Spleen (tissue), 11 donors: ENCODE measurements around the gene HMGB3. TPM values are rescaled to one million over a fixed set of nuclear protein-coding genes. Genes with fewer than 3 reads are reported as not detected.

Experiments used
- DNase-seq: peaks from one replicate; pipeline ENCODE4 v3.0.0-alpha.2; 2020
- H3K27ac ChIP-seq, 8 donors: fragments of 200-600 bp; sonication (generic) in 7 of 8; 1 replicate in 4 of 8; 2 replicates in 4 of 8; pipeline versions ENCODE4 v1.5.0 to v1.8.0; 2016 to 2021; ENCODE audit warnings: inconsistent platforms in 4 of 8, mild to moderate bottlenecking in 4 of 8, moderate library complexity in 1 of 8
- H3K27me3 ChIP-seq, 7 donors: fragments of 200-600 bp; sonication (generic) in 6 of 7; replicated peaks in 1 of 7; 1 replicate in 4 of 7; 2 replicates in 3 of 7; pipeline versions ENCODE4 v1.5.0 to v1.8.0; 2016 to 2021; ENCODE audit warnings: inconsistent platforms in 3 of 7, mild to moderate bottlenecking in 1 of 7
- H3K36me3 ChIP-seq, 6 donors: fragments of 200-600 bp; sonication (generic) in 5 of 6; 1 replicate in 4 of 6; 2 replicates in 2 of 6; pipeline versions ENCODE4 v1.5.0 to v1.8.0; 2016 to 2021; ENCODE audit warnings: inconsistent platforms in 2 of 6
- H3K4me1 ChIP-seq, 6 donors: fragments of 200-600 bp; sonication (generic) in 5 of 6; 1 replicate in 3 of 6; 2 replicates in 3 of 6; pipeline versions ENCODE4 v1.5.0 to v1.8.0; 2016 to 2021; ENCODE audit warnings: inconsistent platforms in 3 of 6
- H3K4me3 ChIP-seq, 8 donors: fragments of 200-600 bp; sonication (generic) in 7 of 8; 1 replicate in 4 of 8; 2 replicates in 4 of 8; pipeline versions ENCODE4 v1.5.0 to v1.8.0; 2016 to 2021; ENCODE audit warnings: inconsistent platforms in 4 of 8, mild to moderate bottlenecking in 4 of 8, moderate library complexity in 2 of 8
- H3K9me3 ChIP-seq, 8 donors: fragments of 200-600 bp; sonication (generic) in 7 of 8; 1 replicate in 4 of 8; 2 replicates in 4 of 8; pipeline versions ENCODE4 v1.5.0 to v1.8.0; 2016 to 2021; ENCODE audit warnings: inconsistent platforms in 4 of 8
- POLR2A ChIP-seq, 3 donors: fragments of 450-650 bp; IDR thresholded peaks; one replicate each; pipeline ENCODE4 v1.5.1; 2017; ENCODE audit warnings: antibody characterized with exemption in 3 of 3, mild to moderate bottlenecking in 1 of 3
- POLR2AphosphoS5 ChIP-seq, 3 donors: sonication (generic); formaldehyde crosslinking; IDR thresholded peaks; one replicate each; pipeline ENCODE4 v1.5.1; 2017; ENCODE audit warnings: antibody characterized with exemption in 3 of 3
- WGBS, 5 donors: extraction: QIAGEN DNeasy Blood & Tissue Kit in 3 of 5; methylation state at CpG; one replicate each; pipeline versions ENCODE4 v1.1.5 to v1.1.7; 2013 to 2018; 5-methylcytosine and 5-hydroxymethylcytosine counted together
- intact Hi-C: fragments of 100-400 bp; cut with DNase I; formaldehyde crosslinking; loops from one replicate; pipeline ENCODE4 v1.15.0; 2023; ENCODE audit warnings: low total_unique reads
- polyA plus RNA-seq, 3 donors: library from polyadenylated mRNA; stranded (reverse); fragments of 200-250 nt; gene quantifications; one replicate each; pipeline ENCODE4 v1.2.1, GENCODE V29; 2013
- total RNA-seq, 7 donors: library from RNA; depleted of rRNA in 3 of 7; stranded (reverse); fragments of >200 nt in 3 of 7; fragmentation: NEBNext Ultra II Directional in 4 of 7; extraction: Animal tissue kit (Norgen Biotek cat#: 25700) in 4 of 7; gene quantifications; one replicate each; pipeline versions ENCODE4 v1.1.0 to v1.2.1, GENCODE V29; 2016 to 2021
- TF ChIP-seq, protein P1 (sequence below), 11 experiments: fragments of 200-600 bp in 7 of 11; fragments of 450-650 bp in 4 of 11; sonication (generic) in 4 of 11; IDR thresholded peaks in 8 of 11; conservative IDR thresholded peaks in 3 of 11; 1 replicate in 7 of 11; 2 replicates in 4 of 11; pipeline versions ENCODE4 v1.4.0 to v1.8.0; 2016 to 2021; ENCODE audit warnings: antibody characterized with exemption in 11 of 11, inconsistent platforms in 4 of 11, mild to moderate bottlenecking in 1 of 11
- donor health status: healthy with polysubstance abuse.
- donor health status: DM: no; HTN: no; CAD: no; lungs with moderate emphysema.
- donor health status: DM: no; HTN: no; CAD: no.
- donor health status: Bipolar disorder and iron deficiency.
- donor health status: healthy.
- donor health status: DM: no; HTN: no; CAD: no.
- donor health status: DM: yes; HTN: yes; CAD: no.

HMGB3 gene
- total and polyA plus RNA-seq, 10 donors: 5.0 to 27.3 (median 10.1) TPM

DNA sequence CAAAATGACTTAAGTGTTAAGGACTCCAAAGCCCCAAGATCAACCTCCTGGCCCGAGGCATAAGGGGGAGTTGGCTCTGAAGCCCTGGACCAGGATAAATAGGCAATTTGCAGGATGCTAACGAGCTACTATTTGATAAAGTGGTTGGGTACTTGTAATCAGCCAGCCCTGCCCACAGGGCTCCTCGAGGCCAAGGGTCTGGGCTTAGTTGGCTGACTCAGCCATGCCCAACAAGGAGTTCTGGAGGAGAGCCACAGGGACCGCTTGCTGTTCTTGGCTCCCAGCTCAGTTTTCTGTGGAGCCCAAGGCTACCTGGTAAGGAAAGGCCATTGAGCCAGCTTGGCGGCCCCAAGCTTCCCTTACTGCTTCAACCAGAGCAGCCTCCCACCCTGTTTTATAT, 7.8 kb downstream of the HMGB3 start:
- no peaks in the 10 kb centered on the region for H3K4me1 ChIP-seq
- 57 to 88% (median 74%) methylated on average over 4 to 5 of the region's 5 CpGs for WGBS, 5 donors
- H3K27me3 ChIP-seq: no peaks in the 10 kb centered on the region
- H3K36me3 ChIP-seq: peaks cover 0 to 9% (median 0%) of the 10 kb centered on the region in 6 donors
- H3K27ac ChIP-seq: no peak overlapping the region
- no peak for DNase-seq
- TF ChIP-seq, protein P1, sequence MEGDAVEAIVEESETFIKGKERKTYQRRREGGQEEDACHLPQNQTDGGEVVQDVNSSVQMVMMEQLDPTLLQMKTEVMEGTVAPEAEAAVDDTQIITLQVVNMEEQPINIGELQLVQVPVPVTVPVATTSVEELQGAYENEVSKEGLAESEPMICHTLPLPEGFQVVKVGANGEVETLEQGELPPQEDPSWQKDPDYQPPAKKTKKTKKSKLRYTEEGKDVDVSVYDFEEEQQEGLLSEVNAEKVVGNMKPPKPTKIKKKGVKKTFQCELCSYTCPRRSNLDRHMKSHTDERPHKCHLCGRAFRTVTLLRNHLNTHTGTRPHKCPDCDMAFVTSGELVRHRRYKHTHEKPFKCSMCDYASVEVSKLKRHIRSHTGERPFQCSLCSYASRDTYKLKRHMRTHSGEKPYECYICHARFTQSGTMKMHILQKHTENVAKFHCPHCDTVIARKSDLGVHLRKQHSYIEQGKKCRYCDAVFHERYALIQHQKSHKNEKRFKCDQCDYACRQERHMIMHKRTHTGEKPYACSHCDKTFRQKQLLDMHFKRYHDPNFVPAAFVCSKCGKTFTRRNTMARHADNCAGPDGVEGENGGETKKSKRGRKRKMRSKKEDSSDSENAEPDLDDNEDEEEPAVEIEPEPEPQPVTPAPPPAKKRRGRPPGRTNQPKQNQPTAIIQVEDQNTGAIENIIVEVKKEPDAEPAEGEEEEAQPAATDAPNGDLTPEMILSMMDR (IDR thresholded peaks at IDR 0.05 in 8 of 11, conservative IDR thresholded peaks at IDR 0.05 in 3 of 11): no peak
- TF ChIP-seq POLR2A (IDR thresholded peaks at IDR 0.05) (no peak), POLR2AphosphoS5 (IDR thresholded peaks at IDR 0.05) (no peak)
- intact Hi-C loops: no loop called here
- H3K9me3 ChIP-seq: no peaks in the 10 kb centered on the region
- no peak overlapping the region for H3K4me3 ChIP-seq

DNA sequence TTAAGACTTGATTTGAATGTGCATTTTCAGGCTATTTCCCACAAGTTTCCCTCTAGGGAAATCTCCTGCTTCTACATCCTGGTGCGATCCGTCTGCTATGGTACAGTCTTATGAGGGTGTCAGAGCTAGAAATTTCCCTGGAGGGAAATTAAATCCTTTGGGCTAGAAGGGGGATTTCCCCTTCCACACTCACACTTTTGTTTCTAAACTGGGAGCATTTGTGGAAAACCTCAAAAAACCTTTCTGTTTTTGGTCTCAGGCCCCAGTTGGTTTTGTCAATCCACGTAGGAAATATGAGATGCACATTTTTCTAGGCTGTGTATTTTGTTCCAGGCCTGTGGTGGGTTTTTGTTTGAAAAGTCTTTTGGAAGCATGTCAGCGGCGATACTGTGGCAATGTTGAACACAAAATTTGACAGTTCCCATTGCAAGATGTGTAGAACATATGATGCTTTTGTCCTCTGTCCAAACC, 17.8 kb downstream of the HMGB3 start:
- Histone ChIP-seq H3K9me3 (no peaks in the 10 kb centered on the region), H3K27me3 (no peaks in the 10 kb centered on the region), H3K27ac (no peak overlapping the region), H3K4me3 (no peak overlapping the region), H3K36me3 (no peaks in the 10 kb centered on the region), H3K4me1 (no peaks in the 10 kb centered on the region)
- intact Hi-C loops: loop anchor here (5.0 kb wide), 1 partner anchor 229 kb away; no protein-coding TSS in a partner anchor
- 83 to 92% (median 87%) methylated on average over 5 of the region's 5 CpGs for WGBS, 5 donors
- TF ChIP-seq POLR2AphosphoS5 (IDR thresholded peaks at IDR 0.05) (no peak), POLR2A (IDR thresholded peaks at IDR 0.05) (no peak)
- TF ChIP-seq, protein P1 (IDR thresholded peaks at IDR 0.05 in 8 of 11, conservative IDR thresholded peaks at IDR 0.05 in 3 of 11): no peak
- no peak for DNase-seq

DNA sequence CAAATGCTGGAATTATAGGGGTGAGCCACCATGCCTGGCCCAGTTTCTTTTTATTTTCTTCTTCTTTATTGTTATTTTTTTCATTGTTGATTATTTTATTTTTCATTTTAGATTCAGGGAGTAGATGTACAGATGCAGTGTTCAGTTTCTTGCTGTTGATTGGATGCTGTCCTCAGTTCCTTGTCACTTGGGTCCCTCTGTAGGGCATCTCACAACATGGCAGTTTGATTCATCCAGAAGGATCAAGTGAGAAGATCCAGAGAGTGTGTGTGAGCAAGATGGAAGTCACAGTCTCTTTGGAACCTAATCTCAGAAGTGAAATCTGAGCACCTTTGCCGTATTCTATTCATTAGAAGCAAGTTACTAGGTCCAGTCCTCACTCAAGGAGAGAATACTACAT, 20.9 kb downstream of the HMGB3 start:
- no peaks in the 10 kb centered on the region for H3K4me1 ChIP-seq
- H3K4me3 ChIP-seq: no peak overlapping the region
- H3K9me3 ChIP-seq: no peaks in the 10 kb centered on the region
- TF ChIP-seq POLR2A (IDR thresholded peaks at IDR 0.05): no peak
- TF ChIP-seq, protein P1 (IDR thresholded peaks at IDR 0.05 in 8 of 11, conservative IDR thresholded peaks at IDR 0.05 in 3 of 11): peak in 3 of 11 experiments; percentile 17 to 33 (median 25)
- TF ChIP-seq POLR2AphosphoS5 (IDR thresholded peaks at IDR 0.05): no peak
- intact Hi-C loops: loop anchor here (5.0 kb wide), 1 partner anchor 232 kb away; no protein-coding TSS in a partner anchor
- H3K27me3 ChIP-seq: peaks cover 0 to 7% (median 0%) of the 10 kb centered on the region in 7 donors
- no peak overlapping the region for H3K27ac ChIP-seq
- no peak for DNase-seq
- H3K36me3 ChIP-seq: no peaks in the 10 kb centered on the region
- 75 to 95% (median 81%) methylated on average over 1 of the region's 1 CpG for WGBS, 5 donors

DNA sequence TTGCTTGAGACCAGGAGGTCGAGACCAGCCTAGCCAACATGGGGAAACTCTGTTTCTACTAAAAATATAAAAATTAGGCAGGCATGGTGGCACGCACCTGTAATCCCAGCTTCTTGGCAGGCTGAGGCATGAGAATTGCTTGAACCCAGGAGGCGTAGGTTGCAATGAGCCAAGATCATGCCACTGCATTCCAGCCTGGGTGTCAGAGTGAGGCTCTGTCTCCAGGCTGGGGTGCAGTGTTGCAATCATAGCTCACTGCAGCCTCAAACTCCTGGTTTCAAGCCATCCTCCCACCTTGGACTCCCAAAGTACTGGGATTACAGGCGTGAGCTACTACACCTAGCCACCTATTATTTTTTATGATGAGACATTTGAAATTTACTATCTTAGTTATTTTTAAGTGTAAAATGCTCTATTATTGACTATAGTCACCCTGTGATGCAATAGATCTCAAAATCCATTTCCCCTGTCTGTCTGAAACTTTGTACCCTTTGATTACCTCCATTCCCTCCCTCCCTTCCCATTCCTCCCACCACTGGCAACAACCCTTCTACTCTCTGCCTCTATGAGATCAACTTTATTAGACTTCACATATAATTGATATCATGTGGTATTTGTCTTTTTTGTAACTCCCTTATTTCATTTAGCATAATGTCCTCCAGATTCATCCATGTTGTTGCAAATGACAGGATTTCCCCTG, 23.4 kb downstream of the HMGB3 start:
- H3K4me3 ChIP-seq: no peak overlapping the region
- DNase-seq: no peak
- H3K36me3 ChIP-seq: no peaks in the 10 kb centered on the region
- H3K27me3 ChIP-seq: peaks cover 0 to 7% (median 0%) of the 10 kb centered on the region in 7 donors
- no peaks in the 10 kb centered on the region for H3K4me1 ChIP-seq
- no peak for TF ChIP-seq POLR2AphosphoS5 (IDR thresholded peaks at IDR 0.05)
- TF ChIP-seq POLR2A (IDR thresholded peaks at IDR 0.05): no peak
- TF ChIP-seq, protein P1 (IDR thresholded peaks at IDR 0.05 in 8 of 11, conservative IDR thresholded peaks at IDR 0.05 in 3 of 11): no peak
- WGBS, 5 donors: 77 to 88% (median 84%) methylated on average over 1 to 4 of the region's 4 CpGs
- H3K27ac ChIP-seq: no peak overlapping the region
- H3K9me3 ChIP-seq: no peaks in the 10 kb centered on the region
- intact Hi-C loops: no loop called here
